Measurements from ENCODE around the gene SMAP1.
"Not testable (repeated sequence)": the region's sequence is repeated elsewhere in the genome, so short reads cannot be mapped to it uniquely, and the experiment has no call there.

SMAP1 gene

GRCh38 chr6:70739534-70739933 lies 71.9 kb downstream of the SMAP1 start:
- DNase-seq (ENCODE audit: low read depth in 2 of 2), result no peak

- DNase-seq (ENCODE audit: low read depth in 2 of 2), result not testable (repeated sequence)
Observed at GRCh38 chr6:70740746-70741145, 73.1 kb downstream of the SMAP1 start.

DNA sequence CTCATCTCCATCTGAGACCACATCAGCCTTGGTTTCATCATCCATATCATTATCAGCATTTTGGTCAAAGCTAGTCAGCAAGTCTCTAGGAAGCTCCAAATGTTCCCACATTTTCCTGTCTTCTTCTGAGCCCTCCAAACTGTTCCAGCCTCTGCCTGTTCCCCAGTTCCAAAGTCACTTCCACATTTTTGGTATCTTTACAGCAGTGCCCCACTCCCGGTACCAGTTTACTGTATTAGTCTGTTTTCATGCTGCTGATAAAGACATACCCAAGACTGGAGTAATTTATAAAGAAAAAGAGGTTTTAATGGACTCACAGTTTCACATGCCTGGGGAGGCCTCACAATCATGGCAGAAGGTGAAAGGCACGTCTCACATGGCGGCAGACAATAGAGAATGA lies 74.8 kb downstream of the SMAP1 start:
- DNase-seq (ENCODE audit: low read depth in 2 of 2), result not testable (repeated sequence)

DNA sequence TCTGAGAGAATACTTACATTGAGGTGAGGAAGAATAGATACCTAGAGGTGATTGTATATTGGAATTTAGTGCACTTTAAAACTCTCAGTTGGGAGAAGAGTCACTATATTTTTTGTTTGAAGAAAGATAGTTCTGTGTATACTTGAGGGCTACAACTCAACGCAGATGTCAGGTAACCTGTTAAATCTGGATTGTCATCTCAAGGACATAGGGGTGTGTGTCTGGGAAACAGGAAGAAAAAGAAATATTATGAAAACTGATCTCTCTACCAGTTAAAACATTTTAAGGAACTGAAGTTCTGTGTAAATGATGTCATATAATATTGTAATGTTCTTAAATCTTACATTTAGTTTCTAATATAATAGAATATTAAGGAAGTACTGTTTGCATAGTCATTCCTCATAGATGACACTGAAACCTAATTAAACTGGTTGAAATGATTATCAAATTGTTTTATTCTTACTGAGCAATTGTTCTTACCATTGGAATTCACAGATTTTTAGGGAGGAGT lies 86.2 kb downstream of the SMAP1 start:
- DNase-seq (ENCODE audit: low read depth in 2 of 2), result no peak

GRCh38 chr6:70758883-70759282 lies 91.2 kb downstream of the SMAP1 start:
- DNase-seq (ENCODE audit: low read depth in 2 of 2), result no peak

- no peak for DNase-seq (ENCODE audit: low read depth in 2 of 2)
Observed at GRCh38 chr6:70763754-70764510, 96.2 kb downstream of the SMAP1 start.

DNA sequence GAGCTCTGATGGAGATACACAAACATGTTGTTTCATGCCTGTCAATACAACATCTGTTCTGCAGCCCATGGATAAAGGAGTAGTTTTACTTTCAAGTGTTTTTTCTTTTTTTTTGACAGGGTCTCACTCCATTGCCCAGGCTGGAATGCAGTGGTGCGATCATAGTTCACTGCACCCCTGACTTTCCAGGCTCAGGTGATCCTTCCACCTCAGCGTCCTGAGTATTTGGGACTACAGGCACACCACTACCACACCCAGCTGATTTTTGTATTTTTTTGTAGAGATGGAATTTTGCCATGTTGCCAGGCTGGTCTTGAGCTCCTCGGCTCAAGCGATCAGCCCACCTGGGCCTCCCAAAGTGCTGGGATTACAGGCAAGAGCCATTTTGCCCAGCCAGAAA lies 97.0 kb downstream of the SMAP1 start:
- no peak for DNase-seq (ENCODE audit: low read depth in 2 of 2)

DNA sequence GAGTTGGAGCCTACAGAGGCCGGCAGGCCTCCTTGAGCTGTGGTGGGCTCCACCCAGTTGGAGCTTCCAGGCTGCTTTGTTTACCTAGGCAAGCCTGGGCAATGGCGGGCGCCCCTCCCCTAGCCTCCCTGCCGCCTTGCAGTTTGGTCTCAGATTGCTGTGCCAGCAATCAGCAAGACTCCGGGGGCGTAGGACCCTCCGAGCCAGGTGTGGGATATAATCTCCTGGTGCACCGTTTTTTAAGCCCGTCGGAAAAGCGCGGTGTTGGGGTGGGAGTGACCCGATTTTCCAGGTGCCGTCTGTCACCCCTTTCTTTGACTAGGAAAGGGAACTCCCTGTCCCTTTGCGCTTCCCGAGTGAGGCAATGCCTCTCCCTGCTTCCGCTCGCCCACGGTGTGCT lies 103.7 kb downstream of the SMAP1 start:
- not testable (repeated sequence) for DNase-seq (ENCODE audit: low read depth in 2 of 2)

- no peak for DNase-seq (ENCODE audit: low read depth in 2 of 2)
Observed at GRCh38 chr6:70779934-70780333, 112.3 kb downstream of the SMAP1 start.

DNA sequence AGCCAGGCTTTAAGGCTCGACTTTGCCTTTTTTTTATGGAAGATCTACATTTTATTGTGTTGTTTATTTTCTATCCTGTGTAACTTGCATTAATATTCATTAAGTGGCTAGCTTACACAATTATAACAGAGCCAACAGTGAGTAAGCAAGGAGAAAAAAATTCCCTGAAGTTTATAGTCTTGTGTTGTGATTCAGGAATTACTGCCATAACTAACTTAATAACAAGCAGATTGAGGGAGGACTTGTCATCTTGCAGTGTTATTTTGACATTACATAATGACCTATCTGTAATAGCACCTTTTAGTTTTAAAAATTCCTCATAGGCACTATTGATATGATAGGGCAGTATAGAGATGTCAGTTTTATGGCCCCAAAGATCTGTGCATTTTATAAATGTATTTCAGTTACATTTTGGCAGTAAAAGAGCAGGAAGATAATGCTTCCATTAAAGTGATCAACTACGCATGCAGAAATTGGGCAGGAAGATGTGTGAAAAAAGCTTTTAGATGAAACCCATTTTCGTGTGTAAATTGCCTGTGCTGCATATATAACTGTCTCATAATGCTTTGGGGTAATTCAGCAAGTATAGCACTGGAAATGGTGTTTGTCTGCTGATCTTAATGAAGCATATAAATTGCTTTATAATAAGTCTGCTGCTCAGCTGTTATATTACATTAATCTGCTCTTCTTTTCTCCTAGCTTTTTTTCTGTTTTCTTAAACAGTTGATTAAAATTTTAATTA lies 123.0 kb downstream of the SMAP1 start:
- no peak for DNase-seq (ENCODE audit: low read depth in 2 of 2)

- DNase-seq (ENCODE audit: low read depth in 2 of 2), result no peak
Observed at GRCh38 chr6:70797625-70798024, 129.9 kb downstream of the SMAP1 start.

GRCh38 chr6:70806086-70806485 lies 138.4 kb downstream of the SMAP1 start:
- DNase-seq (ENCODE audit: low read depth in 2 of 2), result no peak

DNA sequence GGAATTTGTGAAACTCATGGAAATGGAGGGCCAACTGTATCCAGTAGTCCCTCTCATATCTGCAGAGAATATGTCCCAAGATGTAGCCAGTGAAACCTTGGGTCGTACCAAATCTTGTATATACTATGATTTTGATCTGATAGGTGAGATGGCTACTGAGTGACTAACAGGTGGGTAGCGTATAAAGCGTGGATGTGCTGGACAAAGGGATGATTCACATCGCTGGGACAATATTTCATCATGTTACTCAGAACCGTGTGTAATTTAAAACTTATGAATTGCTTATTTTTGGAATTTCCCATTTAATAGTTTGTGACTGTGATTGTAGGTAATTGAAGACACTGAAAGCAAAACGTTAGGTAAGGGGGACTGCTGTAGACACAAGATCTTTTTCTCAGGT lies 144.1 kb downstream of the SMAP1 start:
- no peak for DNase-seq (ENCODE audit: low read depth in 2 of 2)

- DNase-seq (ENCODE audit: low read depth in 2 of 2), result no peak
Observed at GRCh38 chr6:70813885-70814284, 146.2 kb downstream of the SMAP1 start.

- no peak for DNase-seq (ENCODE audit: low read depth in 2 of 2)
Observed at GRCh38 chr6:70819646-70820045, 152.0 kb downstream of the SMAP1 start.

- no peak for DNase-seq (ENCODE audit: low read depth in 2 of 2)
Observed at GRCh38 chr6:70820778-70821177, 153.1 kb downstream of the SMAP1 start.

DNA sequence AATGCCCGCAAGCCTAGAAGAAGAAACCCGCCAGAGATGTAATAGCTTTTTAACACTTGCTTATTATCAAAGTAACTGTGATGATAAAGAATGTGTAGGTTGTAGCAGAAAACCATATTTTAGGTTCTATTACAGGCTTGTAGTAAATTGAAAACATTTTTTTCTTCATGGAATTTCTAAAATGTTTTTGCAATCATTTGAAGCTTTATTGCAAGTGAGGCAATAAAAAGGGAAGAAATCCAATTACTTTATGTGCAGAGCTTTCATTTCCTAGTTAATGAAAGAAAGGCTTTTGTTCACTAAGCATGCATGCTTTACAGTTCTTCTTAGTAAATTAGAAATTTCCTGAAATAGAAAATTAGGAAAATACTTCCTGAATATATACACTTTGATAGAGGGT lies 154.1 kb downstream of the SMAP1 start:
- no peak for DNase-seq (ENCODE audit: low read depth in 2 of 2)

- no peak for DNase-seq (ENCODE audit: low read depth in 2 of 2)
Observed at GRCh38 chr6:70823651-70824050, 156.0 kb downstream of the SMAP1 start.

DNA sequence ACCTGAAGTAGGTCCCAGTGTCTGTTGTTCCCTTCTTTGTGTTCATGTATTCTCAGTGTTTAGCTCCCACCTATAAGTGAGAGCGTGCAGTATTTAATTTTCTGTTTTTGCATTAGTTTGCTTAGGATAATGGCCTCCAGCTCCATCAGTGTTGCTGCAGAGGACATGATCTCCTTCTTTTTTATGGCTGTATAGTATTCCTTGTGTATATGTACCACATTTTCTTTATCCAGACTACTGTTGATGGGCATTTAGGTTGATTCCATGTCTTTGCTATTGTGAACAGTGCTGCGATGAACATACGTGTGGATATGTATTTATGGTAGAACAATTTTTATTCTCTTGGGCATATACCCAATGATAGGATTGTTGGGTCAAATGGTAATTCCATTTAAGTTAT lies 163.7 kb downstream of the SMAP1 start:
- DNase-seq (ENCODE audit: low read depth in 2 of 2), result no peak

GRCh38 chr6:70834520-70834919 lies 166.8 kb downstream of the SMAP1 start:
- DNase-seq (ENCODE audit: low read depth in 2 of 2), result no peak

- DNase-seq (ENCODE audit: low read depth in 2 of 2), result no peak
Observed at GRCh38 chr6:70838907-70839285, 171.2 kb downstream of the SMAP1 start.

DNA sequence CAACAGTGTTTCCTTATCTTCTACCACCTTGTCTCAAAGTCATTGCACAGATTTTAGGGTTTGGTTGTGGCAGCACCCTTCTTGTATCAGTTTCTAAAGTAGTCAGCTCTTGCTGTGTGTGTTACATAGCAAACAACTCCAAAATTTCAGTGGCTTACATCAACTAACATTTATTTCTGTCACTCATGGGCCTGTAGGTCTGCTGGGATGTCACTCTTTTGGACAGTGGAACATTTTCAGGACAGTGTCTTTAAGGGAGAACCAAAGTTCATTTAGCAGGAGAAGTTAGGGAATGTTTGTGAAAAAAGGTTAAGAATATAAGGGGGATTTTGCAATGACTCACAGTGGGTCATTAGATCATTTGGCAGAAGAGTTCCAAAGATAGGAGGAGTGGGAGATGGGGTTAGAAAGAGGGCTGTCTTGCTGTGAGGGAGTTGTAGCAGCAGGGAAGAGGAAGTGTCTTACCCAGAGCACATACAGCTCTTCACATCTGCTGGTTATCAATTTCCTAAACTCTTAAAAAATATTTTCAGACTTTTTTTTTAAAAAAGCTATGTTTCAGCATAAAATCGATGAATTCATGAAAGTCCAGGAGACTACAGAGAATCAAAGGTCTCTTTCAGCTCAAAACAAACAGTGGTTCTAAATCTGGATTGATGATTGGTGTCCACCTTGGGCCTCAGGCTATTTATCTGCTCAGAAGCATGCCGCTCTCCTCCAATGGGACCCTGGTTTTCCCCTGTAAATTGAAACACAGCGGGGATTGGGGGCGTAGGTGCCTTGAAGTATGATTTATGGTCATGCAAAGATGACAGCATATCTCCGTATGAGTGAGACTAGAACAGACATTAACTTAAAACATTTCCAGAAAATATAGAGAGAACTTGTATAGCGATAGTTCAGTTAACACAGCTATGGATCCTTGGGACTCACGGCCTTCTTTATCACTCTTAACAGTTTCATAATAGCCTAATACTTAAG lies 171.9 kb downstream of the SMAP1 start:
- no peak for DNase-seq (ENCODE audit: low read depth in 2 of 2)

All from stimulated activated CD8-positive, alpha-beta memory T cell treated with anti-CD3 and anti-CD28 coated beads, Interleukin-2, amount 100 ng/mL, for 48 hours (primary cell).